PC-9 (cell line): Measurements from ENCODE around the gene RINT1. TPM values are rescaled to one million over a fixed set of nuclear protein-coding genes. Genes with fewer than 3 reads are reported as not detected.

Experiments
- BruUV-seq: library from RNA; stranded (reverse); fragments of 400-500 nt; replicated peaks from 2 replicates; lab custom pipeline; 2021; lab: Mats Ljungman, UMichigan
- CTCF ChIA-PET: fragments of 300-600 bp; sonication (Branson Sonifier 250); formaldehyde crosslinking; loops from one replicate; lab custom pipeline; 2022; ENCODE audit warnings: antibody characterized with exemption; lab: Charles Lee
- POLR2A ChIA-PET: fragments of 300-600 bp; sonication (Branson Sonifier 250); formaldehyde crosslinking; loops from one replicate; lab custom pipeline; 2022; ENCODE audit warnings: antibody characterized with exemption; ENCODE audit not compliant: unreplicated experiment; lab: Charles Lee
- DNase-seq, 2 experiments: peaks; one replicate each; pipeline versions ENCODE4 v3.0.0 to v3.0.0-alpha.2; 2015 to 2022; ENCODE audit warnings: mixed read lengths in 1 of 2
- H2AFZ ChIP-seq: fragments of 200-600 bp; sonication (generic); 2 replicates; pipeline ENCODE4 v1.8.1; 2017; ENCODE audit warnings: antibody characterized with exemption
- H3F3A ChIP-seq: fragments of 200-600 bp; sonication (generic); 2 replicates; pipeline ENCODE4 v1.8.1; 2017; ENCODE audit warnings: antibody characterized with exemption, mild to moderate bottlenecking, low read depth; ENCODE audit not compliant: insufficient read depth
- H3K27ac ChIP-seq: fragments of 200-600 bp; sonication (generic); 2 replicates; pipeline ENCODE4 v1.6.1; 2016; ENCODE audit warnings: mixed run types
- H3K27me3 ChIP-seq: fragments of 200-600 bp; sonication (generic); 2 replicates; pipeline ENCODE4 v1.6.1; 2016; ENCODE audit warnings: low read depth, mixed run types; ENCODE audit not compliant: insufficient read depth
- H3K36me3 ChIP-seq: fragments of 200-600 bp; sonication (generic); 2 replicates; pipeline ENCODE4 v1.6.1; 2016; ENCODE audit warnings: low read depth, mixed run types
- H3K4me1 ChIP-seq: fragments of 200-600 bp; sonication (generic); replicated peaks from 2 replicates; pipeline ENCODE4 v1.6.1; 2016; ENCODE audit warnings: mixed run types; ENCODE audit not compliant: insufficient read depth
- H3K4me2 ChIP-seq: fragments of 200-600 bp; sonication (generic); 2 replicates; pipeline ENCODE4 v1.6.1; 2017; ENCODE audit warnings: mixed run types
- H3K4me3 ChIP-seq: fragments of 200-600 bp; sonication (generic); 2 replicates; pipeline ENCODE4 v1.6.1; 2016; ENCODE audit warnings: mixed run types
- H3K79me2 ChIP-seq: fragments of 200-600 bp; sonication (generic); 2 replicates; pipeline ENCODE4 v1.6.1; 2017; ENCODE audit warnings: low read depth, mixed run types
- H3K9me2 ChIP-seq: fragments of 200-600 bp; sonication (generic); 2 replicates; pipeline ENCODE4 v1.8.1; 2017; ENCODE audit warnings: mild to moderate bottlenecking; ENCODE audit not compliant: insufficient read depth
- H3K9me3 ChIP-seq: fragments of 200-600 bp; sonication (generic); 2 replicates; pipeline ENCODE4 v1.8.1; 2016; ENCODE audit warnings: low read depth; ENCODE audit not compliant: insufficient read depth
- H4K20me1 ChIP-seq: fragments of 200-600 bp; sonication (generic); 2 replicates; pipeline ENCODE4 v1.8.1; 2017; ENCODE audit not compliant: insufficient read depth
- CTCF ChIP-seq: fragments of 200-600 bp; sonication (generic); conservative IDR thresholded peaks from 2 replicates; pipeline ENCODE4 v1.6.1; 2017; ENCODE audit warnings: mixed run types, antibody characterized with exemption, mild to moderate bottlenecking, moderate library complexity
- EZH2 ChIP-seq: fragments of 200-600 bp; sonication (generic); IDR thresholded peaks from 2 replicates; pipeline ENCODE4 v1.8.0; 2017; ENCODE audit warnings: antibody characterized with exemption, low read depth
- intact Hi-C: fragments of 100-400 bp; cut with micrococcal nuclease; formaldehyde crosslinking; loops from one replicate; pipeline ENCODE4 v1.10.0; 2022; ENCODE audit not compliant: unreplicated experiment
- total RNA-seq: library from RNA; stranded (reverse); gene quantifications from 2 replicates; pipeline ENCODE4 v1.2.3, GENCODE V29; 2021

RINT1 gene
- total RNA-seq, 1 experiment from 2014 or later, result 25.1 TPM

GRCh38 chr7:105600720-105601550, 68.9 kb downstream of the RINT1 start:
- DNase-seq, result peak; percentile 55 to 72
- TF ChIP-seq CTCF (no peak), EZH2 (no peak)
- POLR2A ChIA-PET, result no interaction called here
- H3K4me3 ChIP-seq, result no peak overlapping the region
- CTCF ChIA-PET, result interaction anchor here (0.6 kb wide), 1 partner anchor 457 kb away, joined by 3 read pairs; no protein-coding TSS in a partner anchor
- no peaks in the 10 kb centered on the region for H3K9me3 ChIP-seq
- H4K20me1 ChIP-seq, result no peaks in the 10 kb centered on the region
- no peaks in the 10 kb centered on the region for H3K4me1 ChIP-seq
- H3K27me3 ChIP-seq, result no peaks in the 10 kb centered on the region
- H3K36me3 ChIP-seq, result no peaks in the 10 kb centered on the region
- no peak overlapping the region for H3K4me2 ChIP-seq
- no peak overlapping the region for H2AFZ ChIP-seq
- intact Hi-C loops, result no loop called here
- BruUV-seq, result TSS peak; percentile 91
- no peaks in the 10 kb centered on the region for H3K9me2 ChIP-seq
- no peaks in the 10 kb centered on the region for H3K79me2 ChIP-seq
- H3F3A ChIP-seq, result no peaks in the 10 kb centered on the region
- no peak overlapping the region for H3K27ac ChIP-seq

- Histone ChIP-seq H2AFZ (no peak overlapping the region), H3K79me2 (no peaks in the 10 kb centered on the region), H4K20me1 (no peaks in the 10 kb centered on the region), H3K9me2 (no peaks in the 10 kb centered on the region), H3K27ac (no peak overlapping the region), H3K9me3 (no peaks in the 10 kb centered on the region), H3K36me3 (no peaks in the 10 kb centered on the region), H3F3A (no peaks in the 10 kb centered on the region), H3K27me3 (no peaks in the 10 kb centered on the region), H3K4me2 (no peak overlapping the region), H3K4me1 (no peaks in the 10 kb centered on the region), H3K4me3 (no peak overlapping the region)
- intact Hi-C loops, result no loop called here
- TF ChIP-seq CTCF, result no peak
- TF ChIP-seq EZH2, result no peak
- POLR2A ChIA-PET, result no interaction called here
- DNase-seq, result no peak
- BruUV-seq, result no TSS peak
- CTCF ChIA-PET, result no interaction called here
These were observed 70.6 kb downstream of the RINT1 start for GRCh38 chr7:105602325-105603305.

GRCh38 chr7:105610165-105610930, 78.3 kb downstream of the RINT1 start:
- Histone ChIP-seq H3K36me3 (no peaks in the 10 kb centered on the region), H3F3A (no peaks in the 10 kb centered on the region), H3K4me3 (no peak overlapping the region), H4K20me1 (no peaks in the 10 kb centered on the region), H3K27me3 (no peaks in the 10 kb centered on the region), H3K4me1 (no peaks in the 10 kb centered on the region), H3K79me2 (no peaks in the 10 kb centered on the region), H3K9me2 (no peaks in the 10 kb centered on the region), H3K4me2 (no peak overlapping the region), H3K9me3 (no peaks in the 10 kb centered on the region), H3K27ac (no peak overlapping the region), H2AFZ (no peak overlapping the region)
- no TSS peak for BruUV-seq
- intact Hi-C loops, result no loop called here
- TF ChIP-seq EZH2, result no peak
- TF ChIP-seq CTCF, result no peak
- no peak for DNase-seq
- POLR2A ChIA-PET, result no interaction called here
- CTCF ChIA-PET, result interaction anchor here (0.6 kb wide), 1 partner anchor 124 kb away, joined by 3 read pairs; no protein-coding TSS in a partner anchor
